ENCODE data around the gene FUT8. TPM values are rescaled to one million over a fixed set of nuclear protein-coding genes. Genes with fewer than 3 reads are reported as not detected.

The FUT8 gene
- total and polyA plus RNA-seq, 2 of the 8 experiments (the other 6 are each of a cell fraction or from before 2014, with no cell fraction given), result 10.5 to 25.1 TPM

DNA sequence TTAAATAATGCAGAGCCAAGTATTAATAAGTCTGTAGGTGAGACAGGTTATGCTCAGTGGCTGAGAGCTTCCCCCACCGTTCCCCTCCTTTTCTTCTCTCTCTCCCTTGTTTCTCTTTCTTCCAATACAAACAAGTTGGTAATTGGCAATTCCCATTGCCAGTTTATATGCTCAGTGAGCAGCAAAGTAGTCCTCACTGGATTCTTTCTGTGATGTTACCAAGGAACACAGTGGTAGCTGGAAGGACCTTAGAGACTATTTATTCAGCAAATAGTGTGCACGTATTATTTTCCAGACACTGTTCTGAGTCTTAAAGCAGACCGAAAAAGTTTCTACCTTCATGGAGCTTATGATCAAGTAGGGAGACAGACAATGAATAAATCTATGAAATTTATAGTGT, 344.4 kb downstream of the FUT8 start (continued):
- TF ChIP-seq, protein P1, sequence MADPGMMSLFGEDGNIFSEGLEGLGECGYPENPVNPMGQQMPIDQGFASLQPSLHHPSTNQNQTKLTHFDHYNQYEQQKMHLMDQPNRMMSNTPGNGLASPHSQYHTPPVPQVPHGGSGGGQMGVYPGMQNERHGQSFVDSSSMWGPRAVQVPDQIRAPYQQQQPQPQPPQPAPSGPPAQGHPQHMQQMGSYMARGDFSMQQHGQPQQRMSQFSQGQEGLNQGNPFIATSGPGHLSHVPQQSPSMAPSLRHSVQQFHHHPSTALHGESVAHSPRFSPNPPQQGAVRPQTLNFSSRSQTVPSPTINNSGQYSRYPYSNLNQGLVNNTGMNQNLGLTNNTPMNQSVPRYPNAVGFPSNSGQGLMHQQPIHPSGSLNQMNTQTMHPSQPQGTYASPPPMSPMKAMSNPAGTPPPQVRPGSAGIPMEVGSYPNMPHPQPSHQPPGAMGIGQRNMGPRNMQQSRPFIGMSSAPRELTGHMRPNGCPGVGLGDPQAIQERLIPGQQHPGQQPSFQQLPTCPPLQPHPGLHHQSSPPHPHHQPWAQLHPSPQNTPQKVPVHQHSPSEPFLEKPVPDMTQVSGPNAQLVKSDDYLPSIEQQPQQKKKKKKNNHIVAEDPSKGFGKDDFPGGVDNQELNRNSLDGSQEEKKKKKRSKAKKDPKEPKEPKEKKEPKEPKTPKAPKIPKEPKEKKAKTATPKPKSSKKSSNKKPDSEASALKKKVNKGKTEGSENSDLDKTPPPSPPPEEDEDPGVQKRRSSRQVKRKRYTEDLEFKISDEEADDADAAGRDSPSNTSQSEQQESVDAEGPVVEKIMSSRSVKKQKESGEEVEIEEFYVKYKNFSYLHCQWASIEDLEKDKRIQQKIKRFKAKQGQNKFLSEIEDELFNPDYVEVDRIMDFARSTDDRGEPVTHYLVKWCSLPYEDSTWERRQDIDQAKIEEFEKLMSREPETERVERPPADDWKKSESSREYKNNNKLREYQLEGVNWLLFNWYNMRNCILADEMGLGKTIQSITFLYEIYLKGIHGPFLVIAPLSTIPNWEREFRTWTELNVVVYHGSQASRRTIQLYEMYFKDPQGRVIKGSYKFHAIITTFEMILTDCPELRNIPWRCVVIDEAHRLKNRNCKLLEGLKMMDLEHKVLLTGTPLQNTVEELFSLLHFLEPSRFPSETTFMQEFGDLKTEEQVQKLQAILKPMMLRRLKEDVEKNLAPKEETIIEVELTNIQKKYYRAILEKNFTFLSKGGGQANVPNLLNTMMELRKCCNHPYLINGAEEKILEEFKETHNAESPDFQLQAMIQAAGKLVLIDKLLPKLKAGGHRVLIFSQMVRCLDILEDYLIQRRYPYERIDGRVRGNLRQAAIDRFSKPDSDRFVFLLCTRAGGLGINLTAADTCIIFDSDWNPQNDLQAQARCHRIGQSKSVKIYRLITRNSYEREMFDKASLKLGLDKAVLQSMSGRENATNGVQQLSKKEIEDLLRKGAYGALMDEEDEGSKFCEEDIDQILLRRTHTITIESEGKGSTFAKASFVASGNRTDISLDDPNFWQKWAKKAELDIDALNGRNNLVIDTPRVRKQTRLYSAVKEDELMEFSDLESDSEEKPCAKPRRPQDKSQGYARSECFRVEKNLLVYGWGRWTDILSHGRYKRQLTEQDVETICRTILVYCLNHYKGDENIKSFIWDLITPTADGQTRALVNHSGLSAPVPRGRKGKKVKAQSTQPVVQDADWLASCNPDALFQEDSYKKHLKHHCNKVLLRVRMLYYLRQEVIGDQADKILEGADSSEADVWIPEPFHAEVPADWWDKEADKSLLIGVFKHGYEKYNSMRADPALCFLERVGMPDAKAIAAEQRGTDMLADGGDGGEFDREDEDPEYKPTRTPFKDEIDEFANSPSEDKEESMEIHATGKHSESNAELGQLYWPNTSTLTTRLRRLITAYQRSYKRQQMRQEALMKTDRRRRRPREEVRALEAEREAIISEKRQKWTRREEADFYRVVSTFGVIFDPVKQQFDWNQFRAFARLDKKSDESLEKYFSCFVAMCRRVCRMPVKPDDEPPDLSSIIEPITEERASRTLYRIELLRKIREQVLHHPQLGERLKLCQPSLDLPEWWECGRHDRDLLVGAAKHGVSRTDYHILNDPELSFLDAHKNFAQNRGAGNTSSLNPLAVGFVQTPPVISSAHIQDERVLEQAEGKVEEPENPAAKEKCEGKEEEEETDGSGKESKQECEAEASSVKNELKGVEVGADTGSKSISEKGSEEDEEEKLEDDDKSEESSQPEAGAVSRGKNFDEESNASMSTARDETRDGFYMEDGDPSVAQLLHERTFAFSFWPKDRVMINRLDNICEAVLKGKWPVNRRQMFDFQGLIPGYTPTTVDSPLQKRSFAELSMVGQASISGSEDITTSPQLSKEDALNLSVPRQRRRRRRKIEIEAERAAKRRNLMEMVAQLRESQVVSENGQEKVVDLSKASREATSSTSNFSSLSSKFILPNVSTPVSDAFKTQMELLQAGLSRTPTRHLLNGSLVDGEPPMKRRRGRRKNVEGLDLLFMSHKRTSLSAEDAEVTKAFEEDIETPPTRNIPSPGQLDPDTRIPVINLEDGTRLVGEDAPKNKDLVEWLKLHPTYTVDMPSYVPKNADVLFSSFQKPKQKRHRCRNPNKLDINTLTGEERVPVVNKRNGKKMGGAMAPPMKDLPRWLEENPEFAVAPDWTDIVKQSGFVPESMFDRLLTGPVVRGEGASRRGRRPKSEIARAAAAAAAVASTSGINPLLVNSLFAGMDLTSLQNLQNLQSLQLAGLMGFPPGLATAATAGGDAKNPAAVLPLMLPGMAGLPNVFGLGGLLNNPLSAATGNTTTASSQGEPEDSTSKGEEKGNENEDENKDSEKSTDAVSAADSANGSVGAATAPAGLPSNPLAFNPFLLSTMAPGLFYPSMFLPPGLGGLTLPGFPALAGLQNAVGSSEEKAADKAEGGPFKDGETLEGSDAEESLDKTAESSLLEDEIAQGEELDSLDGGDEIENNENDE (IDR thresholded peaks at IDR 0.05; ENCODE audit: insufficient replicate concordance, low read length), result no peak
- no peak for TF ChIP-seq BACH1 (IDR thresholded peaks at IDR 0.05; ENCODE audit: low read length)
- no peak for TF ChIP-seq NANOG (IDR thresholded peaks at IDR 0.05; ENCODE audit: insufficient read depth, low read depth, low read length, poor library complexity, severe bottlenecking)
- TF ChIP-seq GTF2F1 (IDR thresholded peaks at IDR 0.05; ENCODE audit: borderline replicate concordance, low read depth, low read length), result no peak
- no peak for TF ChIP-seq SIN3A (conservative IDR thresholded peaks at IDR 0.05 in 1 of 2, IDR thresholded peaks at IDR 0.05 in 1 of 2; ENCODE audit: low read depth in 1 of 2, low read length in 2 of 2)
- no peak for TF ChIP-seq RNF2 (IDR thresholded peaks at IDR 0.05; ENCODE audit: borderline replicate concordance, low read depth, low read length, missing control alignments, poor library complexity, severe bottlenecking)
- TF ChIP-seq CBX5 (IDR thresholded peaks at IDR 0.05; ENCODE audit: low read depth, low read length), result no peak

Measured in H1 (cell line).